ENCODE results near the gene KCNK3.
A peak's percentile ranks its signal among the peaks of the same experiment; 100 is the strongest.
"Not testable (repeated sequence)": the region's sequence is repeated elsewhere in the genome, so short reads cannot be mapped to it uniquely, and the experiment has no call there.

The KCNK3 gene

DNA sequence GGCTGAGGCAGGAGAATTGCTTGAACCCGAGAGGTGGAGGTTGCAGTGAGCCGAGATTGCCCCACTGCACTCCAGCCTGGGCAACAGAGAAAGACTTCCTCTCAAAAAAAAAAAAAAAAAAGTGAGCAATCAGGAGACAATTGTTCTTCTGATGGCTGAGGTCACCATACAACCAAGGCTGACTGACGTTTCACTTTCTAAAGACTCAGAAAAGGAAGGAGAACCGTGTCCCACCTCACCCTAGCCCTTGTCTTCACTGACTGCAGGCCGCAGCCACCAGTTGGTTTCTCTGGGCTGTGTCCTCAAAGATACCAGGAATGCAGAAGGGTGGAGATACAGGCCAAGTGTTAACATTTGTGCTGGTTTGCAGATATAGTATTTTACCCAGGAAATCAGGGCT is 63.8 kb downstream of the KCNK3 start:
- DNase-seq (ENCODE audit: low read depth), result no peak

DNA sequence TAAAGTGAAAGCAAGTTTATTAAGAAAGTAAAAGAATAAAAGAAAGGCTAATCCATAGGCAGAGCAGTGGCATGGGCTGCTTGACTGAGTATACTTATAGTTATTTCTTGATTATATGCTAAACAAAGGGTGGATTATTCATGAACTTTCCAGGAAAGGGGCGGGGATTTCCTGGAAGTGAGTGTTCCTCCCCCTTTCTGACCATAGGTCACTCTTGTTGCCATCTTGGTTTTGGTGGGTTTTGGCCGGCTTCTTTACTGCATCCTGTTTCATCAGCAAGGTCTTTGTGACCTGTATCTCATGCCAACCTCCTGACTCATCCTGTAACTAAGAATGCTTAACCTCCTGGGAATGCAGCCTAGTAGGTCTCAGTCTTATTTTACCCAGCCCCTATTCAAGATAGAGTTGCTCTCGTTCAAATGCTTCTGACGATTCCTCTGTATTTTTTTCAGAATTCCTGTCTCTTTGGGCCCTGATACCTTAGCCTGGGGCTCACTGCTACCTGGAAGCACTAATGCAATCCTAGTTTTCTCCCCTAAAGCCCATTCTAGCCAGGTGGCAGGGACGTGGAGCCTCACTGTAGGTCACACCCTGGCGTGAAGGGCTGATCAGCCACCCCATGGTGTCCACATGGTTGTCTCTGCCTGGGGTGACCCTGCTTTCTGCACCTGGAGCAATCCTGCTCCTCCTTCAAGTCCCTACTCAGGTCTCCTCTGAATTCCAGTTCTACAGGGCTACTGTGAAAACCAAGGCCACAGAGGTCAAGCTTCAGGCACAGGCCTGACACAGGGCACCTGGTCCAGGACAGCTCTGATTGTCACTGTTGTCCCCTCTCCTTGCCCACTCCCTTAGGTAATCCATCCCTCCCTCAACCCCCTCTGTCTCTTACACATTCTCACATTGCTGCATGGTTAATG is 65.6 kb downstream of the KCNK3 start:
- no peak for DNase-seq (ENCODE audit: low read depth)

DNA sequence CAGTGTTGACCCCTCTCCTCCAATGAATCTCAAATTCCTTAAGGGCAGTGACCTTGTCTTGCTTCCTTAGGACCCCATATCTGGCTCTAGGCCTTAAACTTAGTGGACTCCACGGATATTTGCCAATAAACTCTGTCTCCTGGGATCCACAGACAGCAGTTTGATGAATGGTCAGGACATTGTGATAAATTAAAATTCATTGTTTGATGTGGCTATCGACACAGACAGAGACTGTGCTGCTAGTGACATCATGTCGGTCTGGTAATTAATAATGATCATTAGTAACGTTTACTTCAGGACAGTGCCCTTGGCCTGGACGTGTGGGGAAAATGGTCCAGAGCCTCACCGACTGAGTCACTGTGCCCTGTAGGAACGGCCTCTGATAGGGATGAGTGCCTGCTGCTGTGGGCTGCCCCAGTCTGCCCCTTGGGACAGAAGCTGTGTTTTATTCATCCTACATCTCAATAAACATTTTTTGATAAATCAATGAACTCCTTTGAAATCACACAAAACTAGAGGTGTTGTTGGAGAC is 66.3 kb downstream of the KCNK3 start:
- DNase-seq (ENCODE audit: low read depth), result no peak

DNA sequence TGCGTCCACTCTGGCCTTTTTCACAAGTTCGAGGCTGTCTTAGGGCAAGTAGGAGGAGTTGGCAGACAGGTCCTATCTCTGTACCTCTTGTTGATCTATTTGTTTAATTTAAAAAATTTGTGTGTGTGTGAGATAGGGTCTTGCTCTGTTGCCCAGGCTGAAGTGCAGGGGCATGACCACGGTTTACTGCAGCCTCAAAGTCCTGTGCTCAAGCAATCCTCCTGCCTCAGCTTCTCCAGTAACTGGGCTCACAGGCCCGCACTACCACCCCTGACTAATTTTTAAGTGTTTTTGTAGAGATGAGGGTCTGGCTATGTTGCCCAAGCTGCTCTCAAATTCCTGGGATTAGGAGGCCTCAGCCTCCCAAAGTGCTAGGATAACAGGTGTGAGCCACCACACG is 67.3 kb downstream of the KCNK3 start:
- no peak for DNase-seq (ENCODE audit: low read depth)

DNA sequence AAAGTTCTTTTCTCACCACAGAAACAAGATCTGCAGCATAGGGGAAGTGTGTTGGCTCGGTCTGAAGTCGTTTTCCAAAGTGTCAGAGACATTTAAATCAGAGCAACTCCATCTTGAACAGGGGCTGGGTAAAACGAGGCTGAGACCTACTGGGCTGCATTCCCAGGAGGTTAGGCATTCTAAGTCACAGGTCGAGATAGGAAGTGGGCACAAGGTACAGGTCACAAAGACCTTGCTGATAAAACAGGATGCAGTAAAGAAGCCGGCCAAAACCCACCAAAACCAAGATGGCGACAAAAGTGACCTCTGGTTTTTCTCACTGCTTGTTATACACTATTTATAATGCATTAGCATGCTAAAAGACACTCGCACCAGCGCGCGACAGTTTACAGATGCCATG is 68.5 kb downstream of the KCNK3 start:
- DNase-seq (ENCODE audit: low read depth), result not testable (repeated sequence)

DNA sequence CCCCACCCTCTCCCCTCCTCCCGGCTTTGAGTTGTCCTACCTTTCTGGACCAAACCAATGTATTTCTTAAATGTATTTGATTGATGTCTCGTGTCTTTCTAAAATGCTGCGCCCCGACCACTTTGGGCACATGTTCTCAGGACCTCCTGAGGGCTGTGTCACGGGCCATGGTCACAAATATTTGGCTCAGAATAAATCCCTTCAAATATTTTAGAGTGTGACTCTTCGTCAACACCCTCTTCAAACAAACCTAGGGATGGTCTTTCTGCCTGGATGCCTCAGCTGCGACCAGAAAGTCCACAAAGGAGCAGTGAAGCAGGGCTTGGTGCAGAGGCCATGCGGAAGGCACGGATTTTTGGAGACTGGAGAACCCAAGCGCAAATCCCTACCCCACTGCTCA is 70.5 kb downstream of the KCNK3 start:
- DNase-seq (ENCODE audit: low read depth), result no peak

DNA sequence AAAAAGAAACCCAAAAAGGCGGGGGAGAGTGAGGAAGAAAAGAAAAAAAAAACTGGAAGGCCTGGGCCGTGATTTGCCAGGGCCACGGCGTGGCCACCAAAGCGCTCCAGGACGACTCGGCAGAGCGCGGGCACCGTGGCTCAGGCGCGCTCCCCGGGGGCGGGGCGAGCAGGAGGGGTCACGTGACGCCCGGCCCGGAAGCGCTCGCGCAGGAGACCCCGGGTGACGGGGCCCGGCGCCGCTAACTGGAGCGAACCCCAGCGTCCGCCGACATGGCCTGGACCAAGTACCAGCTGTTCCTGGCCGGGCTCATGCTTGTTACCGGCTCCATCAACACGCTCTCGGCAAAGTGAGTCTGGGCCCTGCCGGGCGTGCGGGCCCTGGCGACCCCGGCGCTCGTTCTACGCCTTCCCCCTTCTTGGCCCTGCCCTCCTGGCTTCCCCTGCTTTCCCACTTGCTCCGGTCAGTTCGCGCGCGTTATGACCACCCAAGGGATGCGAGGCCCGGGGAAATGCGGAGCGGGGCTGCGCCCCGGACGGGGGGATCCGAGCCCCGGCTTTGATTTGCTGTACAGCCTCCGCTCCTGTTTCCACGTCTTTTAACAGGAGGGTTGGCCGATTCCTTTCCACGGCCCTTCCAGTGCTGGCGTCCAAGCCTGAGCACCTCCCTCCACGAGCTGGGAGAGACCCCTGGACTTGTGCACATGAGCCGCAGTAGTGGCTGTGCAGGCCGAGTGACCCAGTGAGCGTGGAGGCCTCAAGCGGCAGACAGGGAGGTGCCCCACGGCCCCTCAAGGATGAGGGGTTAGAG is 71.8 kb downstream of the KCNK3 start, which contains the start of gene SLC35F6:
Gene SLC35F6 (plus strand): TSS at position 207 of the 810 bp plus-strand sequence. CDS start 66 bp downstream, at position 273.
- DNase-seq (ENCODE audit: low read depth), result peak; percentile 75

DNA sequence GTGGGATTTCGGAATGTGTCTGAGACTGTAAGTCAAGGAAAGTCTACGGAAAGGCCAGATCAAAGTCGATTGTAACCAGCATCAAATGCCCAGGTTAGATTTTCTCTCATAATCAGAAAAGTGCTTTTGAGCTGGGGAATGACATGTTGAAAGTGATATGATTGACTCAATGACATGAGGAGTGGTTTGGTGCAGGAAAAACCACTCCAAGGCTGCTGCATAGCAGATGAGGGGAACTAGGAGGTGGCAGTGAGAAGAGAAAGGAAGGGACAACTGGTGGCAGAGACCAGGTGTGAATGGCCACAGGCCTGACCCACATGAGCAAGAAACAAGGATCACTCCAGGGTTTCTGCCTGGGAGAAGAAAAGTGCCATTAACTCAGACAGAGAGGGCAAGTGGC is 72.4 kb downstream of the KCNK3 start:
- no peak for DNase-seq (ENCODE audit: low read depth)

DNA sequence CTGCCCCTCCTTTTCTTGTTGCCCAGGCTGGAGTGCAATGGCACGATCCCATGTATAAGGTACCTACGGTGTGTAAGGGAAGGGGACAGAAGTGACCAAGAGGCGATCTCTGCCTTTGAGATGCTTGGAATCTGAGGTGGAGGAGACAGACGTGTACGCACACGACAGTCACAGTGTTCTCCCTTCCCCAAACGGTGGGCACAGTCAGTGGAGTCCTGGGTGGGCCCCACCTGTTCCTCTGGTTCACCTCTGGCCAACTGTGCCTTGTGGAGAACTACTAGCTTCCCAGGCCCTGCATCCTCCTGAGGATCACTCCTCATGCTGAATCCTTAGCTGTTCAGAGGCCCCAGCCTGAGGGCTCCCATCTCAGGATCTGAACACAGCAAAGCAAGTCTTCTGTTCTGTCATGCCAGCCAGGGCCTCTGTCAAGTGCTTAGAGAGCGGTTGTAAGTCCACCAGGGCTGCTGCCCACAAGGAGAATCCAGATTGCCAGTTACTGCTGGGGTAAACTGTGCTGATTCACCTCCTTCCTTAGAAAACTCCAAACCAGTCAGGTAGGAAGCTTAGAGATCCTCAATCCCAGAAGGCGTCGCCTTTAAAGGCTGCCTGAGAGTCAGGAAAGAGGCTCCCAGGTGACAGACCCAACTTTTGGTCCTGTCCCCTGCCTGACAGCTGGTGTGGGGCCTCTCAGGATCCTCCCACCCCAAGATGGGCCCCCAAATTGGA is 73.1 kb downstream of the KCNK3 start:
- no peak for DNase-seq (ENCODE audit: low read depth)

DNA sequence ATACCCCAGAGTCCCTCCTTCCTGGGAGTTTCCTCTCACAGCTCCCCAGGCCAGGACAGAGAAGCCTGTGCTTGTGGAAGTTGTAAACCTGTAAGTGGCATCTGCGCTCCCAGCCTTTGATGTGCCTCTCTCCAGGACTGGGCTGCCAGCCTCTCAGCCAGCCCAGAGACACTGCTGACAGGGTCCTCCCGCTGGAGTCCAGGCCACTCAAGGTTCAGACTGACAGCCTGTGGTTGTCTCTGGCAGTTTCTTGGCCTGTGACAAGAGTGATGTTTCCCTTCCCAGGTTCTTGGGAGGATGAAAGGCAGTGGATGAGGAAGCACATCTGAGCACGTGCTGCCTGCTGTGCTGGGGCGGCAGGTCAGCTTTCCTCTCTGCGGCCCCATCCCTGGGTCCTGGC is 74.6 kb downstream of the KCNK3 start:
- no peak for DNase-seq (ENCODE audit: low read depth)

DNA sequence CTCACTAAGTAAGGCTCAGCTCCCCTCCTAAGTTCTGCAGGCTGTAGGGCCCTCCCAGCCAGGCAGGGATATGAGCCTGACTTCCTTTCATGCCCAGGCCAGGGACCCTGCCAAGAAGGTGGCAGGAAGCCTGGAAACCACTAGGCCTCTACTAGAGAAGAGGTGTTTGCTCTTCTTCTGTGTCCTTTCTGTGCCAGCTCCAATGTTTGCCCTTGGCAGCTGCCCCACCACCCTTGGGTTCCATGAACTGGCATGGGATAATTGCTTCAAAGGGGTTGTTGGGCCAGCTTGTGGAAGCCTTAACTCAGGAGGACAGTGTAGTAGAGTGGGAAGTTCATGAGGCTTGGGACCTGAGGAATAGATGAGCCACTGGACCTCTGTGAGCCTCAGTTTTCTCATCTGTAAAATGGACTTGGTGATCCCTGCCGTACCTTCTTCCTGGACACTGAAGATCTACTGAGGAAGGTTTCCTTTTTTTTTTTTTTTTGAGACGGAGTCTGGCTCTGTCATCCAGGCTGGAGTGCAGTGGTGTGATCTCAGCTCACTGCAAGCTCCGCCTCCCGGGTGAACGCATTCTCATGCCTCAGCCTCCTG is 75.5 kb downstream of the KCNK3 start:
- DNase-seq (ENCODE audit: low read depth), result no peak

DNA sequence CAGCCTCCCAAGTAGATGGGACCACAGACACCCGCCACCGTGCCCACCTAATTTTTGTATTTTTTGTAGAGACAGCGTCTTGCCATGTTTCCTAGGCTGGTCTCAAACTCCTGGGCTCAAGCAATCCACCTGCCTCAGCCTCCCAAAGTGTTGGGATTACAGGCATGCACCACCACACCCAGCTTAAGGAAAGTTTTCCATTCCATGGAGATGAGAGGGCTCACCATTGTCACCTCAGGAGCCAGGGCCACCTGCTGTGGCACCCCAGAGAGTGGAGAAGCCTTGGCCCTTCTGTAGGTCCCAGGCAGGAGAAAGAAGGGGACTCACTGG is 76.2 kb downstream of the KCNK3 start:
- no peak for DNase-seq (ENCODE audit: low read depth)

DNA sequence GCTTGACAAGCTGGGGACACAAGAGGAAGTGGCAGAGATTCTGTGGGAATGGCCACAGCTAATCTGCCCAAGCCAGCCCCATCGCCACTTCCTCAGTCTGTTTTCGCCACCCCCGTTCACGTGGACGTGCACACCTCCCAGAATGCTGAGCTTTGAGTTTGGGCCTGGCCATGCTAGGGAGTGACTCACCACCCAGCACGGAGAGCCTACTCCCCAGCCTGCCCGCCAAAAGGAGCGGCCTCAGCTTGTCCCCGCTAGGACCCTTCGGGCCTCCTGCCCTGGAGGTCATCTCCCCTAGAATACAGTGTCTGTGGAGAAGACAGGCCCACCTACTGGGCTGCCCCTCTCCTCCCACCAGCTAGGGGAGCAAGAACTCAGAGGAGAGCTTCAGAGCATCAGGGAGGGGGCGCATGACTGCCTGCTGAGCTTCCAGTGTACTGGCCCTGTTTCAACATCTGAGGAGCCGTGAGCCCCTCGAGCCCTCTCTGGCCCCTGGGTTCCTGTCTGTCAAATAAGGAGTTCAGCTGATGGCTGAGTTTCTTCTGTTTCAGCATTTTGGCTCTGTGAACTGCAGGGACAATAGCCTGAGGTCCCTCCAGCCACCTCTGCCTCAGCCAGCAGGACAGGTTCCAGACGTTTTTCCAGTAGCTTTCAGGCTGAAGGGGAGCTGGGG is 76.7 kb downstream of the KCNK3 start:
- no peak for DNase-seq (ENCODE audit: low read depth)

DNA sequence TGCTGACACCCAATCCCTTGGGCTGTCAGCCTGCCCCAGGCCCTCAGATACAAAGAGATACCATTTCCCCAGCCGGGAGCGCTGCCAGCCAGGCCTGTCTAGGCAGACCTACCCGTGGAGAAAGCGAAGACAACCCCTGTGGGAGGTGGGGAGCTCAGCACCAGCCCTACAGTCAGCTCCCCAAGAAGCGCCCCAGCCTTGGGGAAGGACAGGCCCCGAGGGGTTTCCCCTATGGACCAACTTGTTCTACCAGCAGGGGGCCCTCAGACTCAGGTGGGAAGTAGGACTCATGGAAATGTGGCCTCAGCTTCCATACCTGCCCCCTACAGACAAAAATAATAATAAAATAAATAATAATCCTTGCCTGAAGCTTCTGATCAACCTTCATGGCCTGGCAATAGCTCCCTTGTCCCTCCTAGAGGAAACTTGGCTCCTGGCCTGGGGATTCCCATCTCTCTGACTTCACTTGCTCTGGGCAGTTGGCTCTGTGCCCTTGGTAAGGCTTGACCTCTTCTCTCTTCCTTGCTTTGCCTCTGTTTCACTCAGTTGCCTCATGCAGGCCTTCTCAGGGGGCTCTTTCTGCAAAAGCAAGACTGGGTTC is 78.6 kb downstream of the KCNK3 start:
- no peak for DNase-seq (ENCODE audit: low read depth)

DNA sequence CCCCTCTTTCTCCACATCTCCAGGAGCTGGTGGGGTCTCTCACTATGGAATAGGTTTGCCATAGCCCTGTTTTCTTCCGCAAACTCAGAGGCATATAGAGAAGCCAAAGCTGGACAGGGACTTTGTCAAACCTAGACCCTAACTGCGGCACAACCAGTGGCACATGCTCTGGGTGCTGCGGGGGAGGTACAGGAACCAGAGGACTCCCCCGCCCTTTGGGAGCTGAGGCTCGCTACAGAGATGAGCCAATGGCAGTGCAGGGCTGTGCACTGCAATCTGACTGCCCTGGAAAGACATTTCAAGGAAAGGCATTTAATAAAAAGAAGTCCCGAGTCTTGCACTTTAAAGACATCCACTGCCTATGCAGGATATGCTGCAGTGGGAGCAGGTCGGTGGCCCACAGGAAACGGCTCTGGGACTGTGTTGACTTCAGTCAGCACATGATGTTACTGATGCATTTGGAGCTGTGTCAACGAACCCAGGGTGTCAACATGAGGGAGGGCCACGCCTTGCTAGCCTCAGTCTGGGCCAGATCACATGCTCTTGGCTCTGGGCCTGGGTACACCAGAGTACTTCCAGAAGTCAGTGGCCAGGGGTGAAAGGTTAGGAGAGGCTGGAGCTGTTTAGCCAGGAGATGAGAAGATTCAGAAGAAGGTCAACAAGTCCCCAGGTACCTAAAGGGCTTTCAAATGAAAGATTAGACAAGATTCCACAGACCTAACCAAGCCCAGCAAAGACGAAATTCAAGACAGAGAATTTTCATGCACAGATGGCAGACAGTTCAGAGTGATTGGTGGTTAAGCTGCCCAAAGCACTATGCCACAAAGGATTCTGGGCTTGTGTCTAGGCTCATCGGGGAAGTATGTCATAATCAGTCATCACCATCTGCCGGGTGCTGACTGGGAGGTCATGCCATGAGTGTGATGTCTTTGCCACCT is 79.8 kb downstream of the KCNK3 start:
- DNase-seq (ENCODE audit: low read depth), result no peak

DNA sequence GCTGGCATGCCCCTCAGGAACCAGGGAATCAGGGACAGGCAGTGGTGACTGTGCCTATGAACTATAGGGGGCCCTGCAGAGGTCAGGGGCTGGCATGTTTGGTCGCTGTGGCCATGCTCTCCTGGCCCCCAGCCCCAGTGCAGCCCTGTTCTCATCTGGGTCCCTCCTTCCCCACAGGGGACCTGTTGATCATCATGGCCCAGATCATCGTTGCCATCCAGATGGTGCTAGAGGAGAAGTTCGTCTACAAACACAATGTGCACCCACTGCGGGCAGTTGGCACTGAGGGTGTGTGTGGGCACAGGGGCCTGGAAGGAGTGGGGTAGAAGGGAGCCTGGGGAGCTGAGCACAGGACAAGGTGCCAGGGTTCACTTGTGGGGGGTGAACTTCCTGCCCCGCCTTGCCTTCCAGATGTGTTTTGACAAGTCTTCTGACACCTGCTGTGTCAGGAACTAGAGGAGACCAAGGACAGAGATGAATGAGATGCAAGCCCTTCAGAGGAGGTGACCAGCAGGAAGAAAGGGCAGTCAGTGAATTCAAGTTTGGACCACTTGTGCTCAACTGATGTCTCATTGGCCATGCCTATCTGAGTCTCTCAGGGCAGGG is 83.8 kb downstream of the KCNK3 start:
- DNase-seq (ENCODE audit: low read depth), result no peak

DNA sequence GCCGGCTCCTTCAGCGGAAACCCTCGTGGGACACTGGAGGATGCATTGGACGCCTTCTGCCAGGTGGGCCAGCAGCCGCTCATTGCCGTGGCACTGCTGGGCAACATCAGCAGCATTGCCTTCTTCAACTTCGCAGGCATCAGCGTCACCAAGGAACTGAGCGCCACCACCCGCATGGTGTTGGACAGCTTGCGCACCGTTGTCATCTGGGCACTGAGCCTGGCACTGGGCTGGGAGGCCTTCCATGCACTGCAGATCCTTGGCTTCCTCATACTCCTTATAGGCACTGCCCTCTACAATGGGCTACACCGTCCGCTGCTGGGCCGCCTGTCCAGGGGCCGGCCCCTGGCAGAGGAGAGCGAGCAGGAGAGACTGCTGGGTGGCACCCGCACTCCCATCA is 85.6 kb downstream of the KCNK3 start:
- DNase-seq (ENCODE audit: low read depth), result no peak

DNA sequence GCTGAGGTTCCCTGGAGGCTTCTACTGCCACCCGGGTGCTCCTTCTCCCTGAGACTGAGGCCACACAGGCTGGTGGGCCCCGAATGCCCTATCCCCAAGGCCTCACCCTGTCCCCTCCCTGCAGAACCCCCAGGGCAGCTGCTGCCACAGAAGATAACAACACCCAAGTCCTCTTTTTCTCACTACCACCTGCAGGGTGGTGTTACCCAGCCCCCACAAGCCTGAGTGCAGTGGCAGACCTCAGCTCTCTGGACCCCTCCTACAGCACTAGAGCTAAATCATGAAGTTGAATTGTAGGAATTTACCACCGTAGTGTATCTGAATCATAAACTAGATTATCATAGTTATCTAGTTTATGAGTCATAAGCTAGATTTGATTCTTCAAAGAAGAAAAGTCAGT is 86.0 kb downstream of the KCNK3 start:
- DNase-seq (ENCODE audit: low read depth), result no peak

DNA sequence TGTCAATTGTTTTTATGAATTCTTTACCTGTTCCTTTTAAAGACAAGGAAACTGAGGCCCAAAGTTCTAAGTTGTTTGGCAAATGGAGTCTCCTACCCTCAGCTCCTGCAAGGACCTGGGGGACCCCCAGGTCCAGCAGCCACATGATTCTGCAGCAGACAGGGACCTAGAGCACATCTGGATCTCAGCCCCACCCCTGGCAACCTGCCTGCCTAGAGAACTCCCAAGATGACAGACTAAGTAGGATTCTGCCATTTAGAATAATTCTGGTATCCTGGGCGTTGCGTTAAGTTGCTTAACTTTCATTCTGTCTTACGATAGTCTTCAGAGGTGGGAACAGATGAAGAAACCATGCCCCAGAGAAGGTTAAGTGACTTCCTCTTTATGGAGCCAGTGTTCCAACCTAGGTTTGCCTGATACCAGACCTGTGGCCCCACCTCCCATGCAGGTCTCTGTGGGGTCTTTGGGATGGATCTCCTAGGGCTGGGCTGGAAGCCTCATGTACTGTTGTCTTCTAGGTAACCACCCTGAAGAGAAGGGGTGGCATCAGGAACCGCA is 87.8 kb downstream of the KCNK3 start:
- no peak for DNase-seq (ENCODE audit: low read depth)

Data from stimulated activated CD8-positive, alpha-beta memory T cell treated with anti-CD3 and anti-CD28 coated beads, Interleukin-12 subunit alpha, Interleukin-12 subunit beta, amount 100 ng/mL, for 4 hours (primary cell).